ENCODE results near the gene AP3S1.

Gene AP3S1

GRCh38 chr5:115825948-115826347 is 15.8 kb upstream of the AP3S1 start:
- no peak for DNase-seq (ENCODE audit: low spot score)

GRCh38 chr5:115829913-115830312 is 11.8 kb upstream of the AP3S1 start:
- no peak for DNase-seq (ENCODE audit: low spot score)

- DNase-seq (ENCODE audit: low spot score), result no peak
Observed at GRCh38 chr5:115831163-115831768, 10.5 kb upstream of the AP3S1 start.

- DNase-seq (ENCODE audit: low spot score), result no peak
Observed at GRCh38 chr5:115835481-115835880, 6.3 kb upstream of the AP3S1 start.

- DNase-seq (ENCODE audit: low spot score), result no peak
Observed at GRCh38 chr5:115838885-115839518, 2.7 kb upstream of the AP3S1 start.

- no peak for DNase-seq (ENCODE audit: low spot score)
Observed at GRCh38 chr5:115840873-115841272, 862 bp upstream of the AP3S1 start.

GRCh38 chr5:115842089-115842935 is 577 bp downstream of the AP3S1 start:
- DNase-seq (ENCODE audit: low spot score), result no peak

- no peak for DNase-seq (ENCODE audit: low spot score)
Observed at GRCh38 chr5:115842952-115843351, 1.2 kb downstream of the AP3S1 start.

GRCh38 chr5:115843444-115844130 is 1.9 kb downstream of the AP3S1 start:
- no peak for DNase-seq (ENCODE audit: low spot score)

GRCh38 chr5:115844321-115844817 is 2.6 kb downstream of the AP3S1 start:
- DNase-seq (ENCODE audit: low spot score), result no peak

- no peak for DNase-seq (ENCODE audit: low spot score)
Observed at GRCh38 chr5:115847290-115847689, 5.6 kb downstream of the AP3S1 start.

GRCh38 chr5:115849258-115849798 is 7.6 kb downstream of the AP3S1 start:
- DNase-seq (ENCODE audit: low spot score), result no peak

GRCh38 chr5:115850744-115851416 is 9.1 kb downstream of the AP3S1 start:
- DNase-seq (ENCODE audit: low spot score), result no peak

GRCh38 chr5:115854139-115854538 is 12.4 kb downstream of the AP3S1 start:
- no peak for DNase-seq (ENCODE audit: low spot score)

- no peak for DNase-seq (ENCODE audit: low spot score)
Observed at GRCh38 chr5:115855959-115856358, 14.2 kb downstream of the AP3S1 start.

GRCh38 chr5:115857057-115857479 is 15.3 kb downstream of the AP3S1 start:
- DNase-seq (ENCODE audit: low spot score), result no peak

- no peak for DNase-seq (ENCODE audit: low spot score)
Observed at GRCh38 chr5:115857626-115858349, 16.1 kb downstream of the AP3S1 start.

- DNase-seq (ENCODE audit: low spot score), result no peak
Observed at GRCh38 chr5:115858396-115858795, 16.7 kb downstream of the AP3S1 start.

GRCh38 chr5:115859378-115859777 is 17.6 kb downstream of the AP3S1 start:
- no peak for DNase-seq (ENCODE audit: low spot score)

GRCh38 chr5:115869256-115869795 is 27.6 kb downstream of the AP3S1 start:
- DNase-seq (ENCODE audit: low spot score), result no peak

Measured in left forelimb (tissue), 1 donor.